ENCODE data around the gene THEMIS2. TPM values are rescaled to one million over a fixed set of nuclear protein-coding genes. Genes with fewer than 3 reads are reported as not detected.
"Not testable (repeated sequence)": the region's sequence is repeated elsewhere in the genome, so short reads cannot be mapped to it uniquely, and the experiment has no call there.

THEMIS2 gene
- total RNA-seq = 1 to 10 TPM in 6 of 8 experiments, under 1 TPM in 2; 0.66 to 3.2 (median 1.6) TPM

DNA sequence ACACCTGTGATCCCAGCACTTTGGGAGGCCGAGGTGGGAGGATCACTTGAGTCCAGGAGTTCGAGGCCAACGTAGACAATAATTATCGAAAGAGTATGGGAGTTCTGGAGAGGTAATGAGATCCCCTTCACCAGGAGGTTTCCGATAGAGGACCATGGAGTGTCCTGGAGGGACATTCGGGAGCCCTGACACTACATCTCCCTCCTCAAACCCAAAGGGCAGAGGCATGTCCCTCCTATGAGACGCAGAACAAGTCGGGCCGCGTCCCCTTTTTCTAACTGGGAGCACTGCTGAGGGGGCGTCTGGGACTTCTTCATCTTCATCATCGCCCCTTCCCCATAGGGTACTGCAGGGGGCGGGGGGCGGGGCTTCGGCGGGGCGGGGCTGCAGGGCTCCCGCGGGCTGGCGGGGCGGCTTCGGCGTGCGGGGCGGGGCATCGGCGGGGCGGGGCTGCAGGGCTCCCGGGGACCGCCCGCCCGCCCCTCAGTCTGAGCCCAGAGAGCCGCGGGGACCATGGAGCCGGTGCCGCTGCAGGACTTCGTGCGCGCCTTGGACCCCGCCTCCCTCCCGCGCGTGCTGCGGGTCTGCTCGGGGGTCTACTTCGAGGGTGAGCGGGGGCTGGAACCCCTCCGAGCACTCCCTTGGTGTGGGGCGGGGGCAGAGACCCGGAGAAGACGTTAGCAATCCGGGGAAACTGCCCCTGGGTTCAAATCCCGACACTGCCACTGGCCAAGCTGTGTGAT lies at the start of gene THEMIS2:
THEMIS2 (plus strand) TSS at position 486 of the 743 bp plus-strand sequence; CDS start at position 514, 28 bp downstream.
- in situ Hi-C loops (cut with MboI; ENCODE audit: low pct_unique_long_range_greater_than_20kb in 2 of 9, low sequenced_read_pairs in 9 of 9, unreplicated experiment in 9 of 9) = loop anchor here in 1 of 9 experiments (25.0 kb wide), 1 partner anchor 90 kb away; the partner anchor contains the start of gene XKR8
- H3K4me3 ChIP-seq = peak within 1 kb of the TSS; percentile 31 to 49 (median 43)
- peak; percentile 70 to 92 (median 92) for ATAC-seq (replicated peaks in 6 of 8)
- no peaks in the 10 kb centered on the region for H3K4me1 ChIP-seq (replicated peaks in 1 of 2)
- H3K27ac ChIP-seq = no peak within 1 kb of the TSS
- 28 to 72% (median 56%) methylated on average over 3 to 12 of the region's 53 CpGs; no CpG with 5 or more reads in 5 of the 10 experiments for WGBS, 10 experiments

DNA sequence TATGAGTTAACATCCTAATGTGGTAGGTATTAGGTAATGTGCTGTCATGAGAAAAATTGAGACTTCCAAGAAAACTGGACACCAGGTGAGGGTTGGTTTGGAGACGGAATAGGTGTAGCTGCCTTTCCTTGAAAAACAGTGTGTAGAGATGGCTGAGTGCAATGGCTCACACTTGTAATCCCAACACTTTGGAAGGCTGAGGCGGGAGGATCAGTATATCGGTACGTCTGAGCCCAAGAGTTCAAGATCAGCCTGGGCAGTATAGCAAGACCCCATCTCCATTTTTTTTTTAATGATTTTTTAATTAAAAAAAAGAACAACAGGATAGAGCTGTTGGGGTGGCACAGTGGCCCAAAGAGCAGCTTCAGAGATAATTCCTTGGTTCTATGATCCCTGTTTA lies 48.6 kb upstream of the THEMIS2 start:
- 87 to 100% (median 100%) methylated on average over 1 to 4 of the region's 4 CpGs; no CpG with 5 or more reads in 1 of the 10 experiments for WGBS, 10 experiments
- no peak overlapping the region for H3K27ac ChIP-seq
- no peaks in the 10 kb centered on the region for H3K4me1 ChIP-seq (replicated peaks in 1 of 2)
- ATAC-seq (replicated peaks in 6 of 8) = no peak
- in situ Hi-C loops (cut with MboI; ENCODE audit: low pct_unique_long_range_greater_than_20kb in 2 of 9, low sequenced_read_pairs in 9 of 9, unreplicated experiment in 9 of 9) = no loop called here
- no peak overlapping the region for H3K4me3 ChIP-seq

DNA sequence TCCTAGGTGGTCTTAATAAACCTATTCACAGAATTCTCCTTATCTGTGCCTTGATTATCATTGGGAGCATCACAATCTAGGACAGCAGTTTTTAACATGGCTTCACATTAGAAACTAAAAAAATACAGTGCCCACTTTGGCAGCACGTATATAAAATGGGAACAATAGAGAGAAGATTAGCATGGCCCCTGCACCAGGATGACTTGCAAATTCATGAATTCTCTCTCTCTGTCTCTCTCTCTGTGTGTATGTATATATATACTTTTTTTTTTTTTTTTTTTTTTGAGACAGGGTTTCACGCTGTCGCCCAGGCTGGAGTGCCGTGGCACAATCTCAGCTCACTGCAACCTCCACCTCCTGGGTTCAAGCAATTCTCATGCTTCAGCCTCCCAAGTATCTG lies 47.9 kb upstream of the THEMIS2 start:
- in situ Hi-C loops (cut with MboI; ENCODE audit: low pct_unique_long_range_greater_than_20kb in 2 of 9, low sequenced_read_pairs in 9 of 9, unreplicated experiment in 9 of 9) = no loop called here
- WGBS, 10 experiments = 87 to 100% (median 100%) methylated on average over 1 to 4 of the region's 4 CpGs; no CpG with 5 or more reads in 3 of the 10 experiments

DNA sequence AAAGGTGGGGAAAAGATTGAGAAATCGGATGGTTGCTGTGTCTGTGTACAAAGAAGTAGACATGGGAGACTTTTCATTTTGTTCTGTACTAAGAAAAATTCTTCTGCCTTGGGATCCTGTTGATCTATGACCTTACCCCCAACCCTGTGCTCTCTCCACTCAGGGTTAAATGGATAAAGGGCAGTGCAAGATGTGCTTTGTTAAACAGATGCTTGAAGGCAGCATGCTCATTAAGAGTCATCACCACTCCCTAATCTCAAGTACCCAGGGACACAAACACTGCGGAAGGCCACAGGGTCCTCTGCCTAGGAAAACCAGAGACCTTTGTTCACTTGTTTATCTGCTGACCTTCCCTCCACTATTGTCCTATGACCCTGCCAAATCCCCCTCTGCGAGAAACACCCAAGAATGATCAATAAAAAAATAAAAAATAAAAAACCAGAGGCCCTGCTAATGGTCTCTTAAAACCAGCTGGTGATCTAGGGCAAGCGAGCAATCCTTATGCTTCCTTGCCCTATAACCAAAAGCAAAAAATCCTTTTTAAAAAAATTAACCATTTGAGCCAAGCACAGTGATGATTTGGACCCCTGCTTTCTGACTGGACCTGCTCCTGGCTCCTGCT lies 42.9 kb upstream of the THEMIS2 start:
- in situ Hi-C loops (cut with MboI; ENCODE audit: low pct_unique_long_range_greater_than_20kb in 2 of 9, low sequenced_read_pairs in 9 of 9, unreplicated experiment in 9 of 9) = not testable (repeated sequence)
- 80 to 100% (median 88%) methylated on average over 1 to 2 of the region's 4 CpGs; no CpG with 5 or more reads in 5 of the 10 experiments for WGBS, 10 experiments
- H3K27ac ChIP-seq = peak overlapping the region in 1 of 2 donors; percentile 92

More for the DNA sequence above, 47.9 kb upstream of the THEMIS2 start:
- ATAC-seq (replicated peaks in 6 of 8) = no peak
- no peak overlapping the region for H3K4me3 ChIP-seq
- no peak overlapping the region for H3K27ac ChIP-seq
- no peaks in the 10 kb centered on the region for H3K4me1 ChIP-seq (replicated peaks in 1 of 2)

DNA sequence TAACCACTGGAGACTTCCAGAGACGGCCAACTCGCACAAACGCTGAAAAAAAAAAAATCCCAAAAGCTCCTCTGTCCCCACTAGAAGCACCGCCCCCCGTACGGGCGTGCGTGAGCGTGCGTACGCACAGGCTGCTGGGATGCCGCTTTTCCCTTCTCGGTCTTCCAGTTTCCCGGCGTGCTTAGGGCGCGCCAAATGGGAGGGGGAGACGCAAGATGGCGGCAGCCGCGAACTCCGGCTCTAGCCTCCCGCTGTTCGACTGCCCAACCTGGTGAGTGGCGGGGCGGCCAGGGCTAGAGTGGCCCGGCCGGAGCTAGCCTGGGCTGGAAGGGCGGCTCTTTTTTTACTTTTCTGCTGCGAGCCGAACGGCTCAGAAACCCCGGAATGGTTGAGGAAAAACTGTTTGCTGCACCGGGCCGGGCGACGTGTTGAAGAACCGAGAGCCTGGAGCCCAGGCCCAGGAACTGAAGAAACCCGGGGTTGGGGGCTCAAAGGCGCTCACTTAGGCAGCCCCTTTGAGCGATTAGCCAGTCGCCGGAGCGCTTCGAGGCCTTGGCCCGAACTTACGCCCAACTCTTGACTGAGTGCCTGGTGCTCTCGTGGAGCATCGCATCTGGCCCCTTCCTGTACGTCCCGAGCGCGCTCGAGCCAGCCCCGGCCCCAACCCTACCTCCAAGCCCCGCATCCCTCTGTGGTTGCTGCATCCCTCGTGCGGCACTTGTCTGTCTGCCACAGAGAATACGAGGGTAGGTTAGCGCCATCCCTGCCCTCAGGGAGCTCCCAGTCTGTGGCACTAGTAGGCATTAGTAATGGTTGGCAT lies 41.5 kb upstream of the THEMIS2 start, which contains the start of gene PPP1R8:
PPP1R8 (plus strand) TSS at position 162 of the 820 bp plus-strand sequence; CDS start at position 216, 54 bp downstream.
- 0 to 10% (median 2%) methylated on average over 4 to 27 of the region's 60 CpGs; no CpG with 5 or more reads in 5 of the 10 experiments for WGBS, 10 experiments
- ATAC-seq (replicated peaks in 6 of 8) = peak; percentile 96 to 100 (median 99)
- peaks cover 10 to 11% of the 10 kb centered on the region in 2 donors for H3K4me1 ChIP-seq (replicated peaks in 1 of 2)
- peak within 1 kb of the TSS; percentile 71 to 92 for H3K27ac ChIP-seq
- in situ Hi-C loops (cut with MboI; ENCODE audit: low pct_unique_long_range_greater_than_20kb in 2 of 9, low sequenced_read_pairs in 9 of 9, unreplicated experiment in 9 of 9) = no loop called here
- H3K4me3 ChIP-seq = peak within 1 kb of the TSS; percentile 63 to 81 (median 70)

More for the DNA sequence above, 42.9 kb upstream of the THEMIS2 start:
- H3K4me1 ChIP-seq (replicated peaks in 1 of 2) = peaks cover 10 to 11% of the 10 kb centered on the region in 2 donors
- ATAC-seq (replicated peaks in 6 of 8); H3K4me3 ChIP-seq: not testable (repeated sequence)

DNA sequence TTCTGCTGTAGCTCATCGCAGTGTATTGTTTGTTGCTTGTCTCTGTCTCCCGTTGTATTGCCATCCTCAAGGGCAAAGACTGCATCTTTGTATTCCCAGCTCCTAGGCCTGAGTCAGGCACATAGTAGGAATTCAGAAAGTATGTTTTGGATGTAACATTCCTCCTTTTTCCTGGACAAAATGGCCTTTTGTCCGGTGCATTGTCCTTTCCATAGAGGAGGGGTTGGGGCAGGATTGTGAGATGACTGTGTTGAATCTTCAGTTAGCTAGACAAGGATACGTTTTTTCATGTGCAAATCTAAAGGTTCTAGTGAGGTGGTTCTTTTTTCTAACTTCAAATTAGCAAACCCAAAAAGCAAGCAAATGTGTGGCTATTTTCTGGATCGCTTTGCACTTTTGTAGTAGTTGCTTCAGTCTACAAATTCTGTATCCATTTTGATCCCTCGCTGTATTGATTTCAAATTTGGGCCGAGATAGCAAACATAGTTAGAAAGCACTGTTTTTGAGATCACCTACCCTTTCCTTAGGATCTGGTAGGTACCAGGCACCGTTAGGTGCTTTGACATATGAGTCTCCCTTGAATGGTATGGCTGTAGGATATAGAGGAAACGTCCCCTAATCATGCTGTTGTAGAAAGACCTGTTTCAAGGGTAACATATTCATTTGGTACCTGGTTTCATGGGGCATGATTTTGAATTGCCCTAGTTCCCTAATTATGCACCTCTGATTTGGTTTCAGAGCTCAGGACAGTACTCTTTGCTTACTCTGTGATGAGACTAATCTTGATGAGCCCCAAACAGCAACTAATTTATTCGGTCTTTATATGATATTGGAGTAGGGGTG lies 40.6 kb upstream of the THEMIS2 start:
- 38 to 100% (median 62%) methylated on average over 1 to 10 of the region's 10 CpGs; no CpG with 5 or more reads in 1 of the 10 experiments for WGBS, 10 experiments

DNA sequence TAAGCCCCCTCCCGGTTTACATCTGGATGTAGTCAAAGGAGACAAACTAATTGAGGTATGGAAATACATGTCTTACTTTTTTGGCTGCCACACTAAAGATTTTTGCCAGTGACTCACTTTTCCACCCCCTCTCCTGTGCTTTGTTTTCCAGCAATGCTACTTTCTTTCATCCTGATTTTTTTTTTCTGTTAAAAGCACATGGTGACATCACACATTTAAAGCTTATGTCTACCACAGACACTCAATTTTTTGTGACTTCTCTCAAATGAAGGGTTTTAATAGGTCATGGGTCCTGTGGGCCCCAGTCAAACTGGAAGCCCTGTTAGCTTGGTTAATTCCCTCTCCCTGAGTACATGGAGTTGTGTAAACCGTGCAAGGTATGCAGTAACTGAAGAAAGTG lies 39.6 kb upstream of the THEMIS2 start:
- no peak for ATAC-seq (replicated peaks in 6 of 8)
- H3K4me3 ChIP-seq = no peak overlapping the region
- in situ Hi-C loops (cut with MboI; ENCODE audit: low pct_unique_long_range_greater_than_20kb in 2 of 9, low sequenced_read_pairs in 9 of 9, unreplicated experiment in 9 of 9) = no loop called here
- H3K4me1 ChIP-seq (replicated peaks in 1 of 2) = peaks cover 10 to 11% of the 10 kb centered on the region in 2 donors
- no peak overlapping the region for H3K27ac ChIP-seq
- WGBS, 10 experiments = 70 to 100% (median 94%) methylated on average over 1 to 2 of the region's 2 CpGs; no CpG with 5 or more reads in 2 of the 10 experiments

More for the DNA sequence above, 40.6 kb upstream of the THEMIS2 start:
- H3K4me3 ChIP-seq = peak overlapping the region; percentile 63 to 81 (median 70)
- H3K27ac ChIP-seq = no peak overlapping the region
- in situ Hi-C loops (cut with MboI; ENCODE audit: low pct_unique_long_range_greater_than_20kb in 2 of 9, low sequenced_read_pairs in 9 of 9, unreplicated experiment in 9 of 9) = no loop called here
- H3K4me1 ChIP-seq (replicated peaks in 1 of 2) = peaks cover 10 to 11% of the 10 kb centered on the region in 2 donors
- no peak for ATAC-seq (replicated peaks in 6 of 8)

DNA sequence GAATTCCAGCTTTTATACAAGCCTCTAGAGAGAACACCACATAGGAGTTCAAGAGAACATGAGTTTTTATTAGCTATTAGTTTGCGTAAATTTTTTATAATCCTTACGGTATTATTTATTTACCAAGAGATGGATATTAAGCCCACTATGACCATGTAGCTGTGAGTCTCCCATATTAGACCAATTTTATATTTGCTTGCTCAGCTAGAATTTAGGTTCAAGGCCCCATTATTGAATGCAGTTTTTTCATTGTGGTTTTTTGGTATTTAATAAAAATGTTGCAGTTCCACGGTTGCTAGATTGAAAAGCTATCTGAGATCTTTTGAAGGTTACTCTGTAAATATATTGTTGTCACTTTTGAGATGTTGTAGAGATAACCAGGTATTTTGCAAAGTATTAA lies 38.9 kb upstream of the THEMIS2 start:
- Histone ChIP-seq H3K4me1 (replicated peaks in 1 of 2) (peaks cover 10 to 11% of the 10 kb centered on the region in 2 donors), H3K4me3 (no peak overlapping the region), H3K27ac (no peak overlapping the region)
- in situ Hi-C loops (cut with MboI; ENCODE audit: low pct_unique_long_range_greater_than_20kb in 2 of 9, low sequenced_read_pairs in 9 of 9, unreplicated experiment in 9 of 9) = no loop called here
- no peak for ATAC-seq (replicated peaks in 6 of 8)
- WGBS, 10 experiments = 50 to 100% (median 94%) methylated on average over 2 to 3 of the region's 3 CpGs

DNA sequence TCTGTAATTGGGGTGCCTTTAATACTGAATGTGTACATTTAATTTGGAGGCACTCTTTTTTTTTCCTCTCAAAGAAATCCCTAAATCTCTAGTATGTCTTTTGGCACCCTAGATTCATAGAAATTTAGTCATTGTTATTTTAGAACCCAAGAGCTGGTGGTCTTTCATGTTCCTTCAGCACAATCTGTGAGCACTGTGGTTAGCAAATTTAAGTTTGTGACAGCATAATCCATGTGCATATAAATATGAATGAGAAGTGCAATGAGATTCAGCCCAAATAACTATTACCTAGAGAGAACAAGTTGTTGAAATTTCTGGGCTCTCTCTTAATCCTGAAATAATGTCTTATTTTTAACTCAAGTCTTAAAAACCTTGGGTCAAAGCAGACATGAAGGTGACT lies 37.3 kb upstream of the THEMIS2 start:
- Histone ChIP-seq H3K4me1 (replicated peaks in 1 of 2) (peaks cover 8 to 10% of the 10 kb centered on the region in 2 donors), H3K4me3 (no peak overlapping the region), H3K27ac (no peak overlapping the region)
- ATAC-seq (replicated peaks in 6 of 8) = no peak
- in situ Hi-C loops (cut with MboI; ENCODE audit: low pct_unique_long_range_greater_than_20kb in 2 of 9, low sequenced_read_pairs in 9 of 9, unreplicated experiment in 9 of 9) = no loop called here

DNA sequence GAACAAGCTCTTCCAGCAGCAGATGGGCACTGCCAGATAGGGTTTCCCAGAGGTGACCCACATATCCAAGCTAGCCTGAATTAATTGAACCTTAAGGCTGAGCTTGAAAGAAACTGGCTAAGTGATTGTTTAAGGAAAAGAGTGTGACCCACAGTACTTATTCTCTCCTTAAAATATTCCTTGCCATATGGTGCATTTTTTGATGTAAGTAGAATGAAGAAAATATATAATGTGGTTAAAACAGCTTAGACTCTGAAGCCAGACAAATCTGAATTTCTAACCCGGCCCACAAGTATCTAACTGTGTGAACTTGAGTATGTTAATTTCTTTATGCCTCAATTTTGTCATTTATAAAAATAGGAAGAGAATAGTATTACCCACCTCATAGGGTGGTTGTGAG lies 36.8 kb upstream of the THEMIS2 start:
- no peak overlapping the region for H3K27ac ChIP-seq
- in situ Hi-C loops (cut with MboI; ENCODE audit: low pct_unique_long_range_greater_than_20kb in 2 of 9, low sequenced_read_pairs in 9 of 9, unreplicated experiment in 9 of 9) = no loop called here
- H3K4me3 ChIP-seq = no peak overlapping the region
- peaks cover 6 to 10% of the 10 kb centered on the region in 2 donors for H3K4me1 ChIP-seq (replicated peaks in 1 of 2)
- ATAC-seq (replicated peaks in 6 of 8) = no peak
- WGBS, 10 experiments = 60 to 100% (median 100%) methylated on average over 1 of the region's 1 CpG; no CpG with 5 or more reads in 2 of the 10 experiments

DNA sequence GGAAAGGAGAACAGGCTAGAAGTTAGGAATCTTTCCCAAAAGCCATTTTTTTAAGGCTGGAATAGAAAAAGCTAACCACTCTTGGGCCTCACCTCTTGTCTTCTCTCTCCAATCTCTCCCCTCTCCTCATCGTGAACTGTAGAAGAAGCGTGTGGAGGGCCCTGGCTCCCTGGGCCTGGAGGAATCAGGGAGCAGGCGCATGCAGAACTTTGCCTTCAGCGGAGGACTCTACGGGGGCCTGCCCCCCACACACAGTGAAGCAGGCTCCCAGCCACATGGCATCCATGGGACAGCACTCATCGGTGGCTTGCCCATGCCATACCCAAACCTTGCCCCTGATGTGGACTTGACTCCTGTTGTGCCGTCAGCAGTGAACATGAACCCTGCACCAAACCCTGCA lies 22.4 kb upstream of the THEMIS2 start:
- WGBS, 10 experiments = 90 to 100% (median 92%) methylated on average over 3 to 6 of the region's 7 CpGs; no CpG with 5 or more reads in 7 of the 10 experiments
- ATAC-seq (replicated peaks in 6 of 8) = no peak
- Histone ChIP-seq H3K4me3 (no peak overlapping the region), H3K4me1 (replicated peaks in 1 of 2) (no peaks in the 10 kb centered on the region), H3K27ac (no peak overlapping the region)
- in situ Hi-C loops (cut with MboI; ENCODE audit: low pct_unique_long_range_greater_than_20kb in 2 of 9, low sequenced_read_pairs in 9 of 9, unreplicated experiment in 9 of 9) = loop anchor here in 1 of 9 experiments (25.0 kb wide), 1 partner anchor 112 kb away; the partner anchor contains the start of gene XKR8

DNA sequence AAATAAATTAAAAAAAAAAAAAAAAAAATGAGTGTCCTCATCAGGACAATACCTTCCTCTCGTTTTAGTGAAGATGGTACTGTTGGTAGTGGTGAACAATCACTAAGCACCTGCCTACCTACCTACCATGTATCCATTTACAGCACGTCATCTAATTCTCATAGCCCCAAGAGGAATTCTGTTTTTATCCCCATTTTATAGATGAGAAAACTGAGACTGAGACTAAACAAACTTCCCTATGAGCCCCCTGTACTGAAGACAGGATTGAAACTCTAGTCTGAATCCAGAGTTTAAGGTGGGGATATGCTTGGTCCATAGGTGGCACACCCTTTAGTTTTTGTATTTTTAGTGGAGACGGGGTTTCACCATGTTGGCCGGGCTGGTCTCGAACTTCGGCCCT lies 17.3 kb upstream of the THEMIS2 start:
- ATAC-seq (replicated peaks in 6 of 8) = no peak
- WGBS, 10 experiments = 0 to 100% (median 97%) methylated on average over 1 to 5 of the region's 6 CpGs; no CpG with 5 or more reads in 2 of the 10 experiments
- H3K4me1 ChIP-seq (replicated peaks in 1 of 2) = peaks cover 0 to 4% of the 10 kb centered on the region in 2 donors
- no peak overlapping the region for H3K27ac ChIP-seq
- in situ Hi-C loops (cut with MboI; ENCODE audit: low pct_unique_long_range_greater_than_20kb in 2 of 9, low sequenced_read_pairs in 9 of 9, unreplicated experiment in 9 of 9) = loop anchor here in 1 of 9 experiments (25.0 kb wide), 1 partner anchor 107 kb away; the partner anchor contains the start of gene XKR8
- H3K4me3 ChIP-seq = no peak overlapping the region
